Suprapubic skin (tissue), 4 donors: ENCODE measurements around the gene ZFHX3. TPM values are rescaled to one million over a fixed set of nuclear protein-coding genes. Genes with fewer than 3 reads are reported as not detected.

Experiments used
- DNase-seq, 2 donors: peaks; one replicate each; pipeline ENCODE4 v3.0.0-alpha.2; 2019; ENCODE audit warnings: low spot score in 2 of 2
- H3K27ac ChIP-seq: fragments of 200-600 bp; sonication (generic); one replicate; pipeline ENCODE4 v1.5.1; 2019
- H3K27me3 ChIP-seq: fragments of 200-600 bp; sonication (generic); one replicate; pipeline ENCODE4 v1.5.1; 2019
- H3K36me3 ChIP-seq: fragments of 200-600 bp; sonication (generic); one replicate; pipeline ENCODE4 v1.5.1; 2019
- H3K4me1 ChIP-seq: fragments of 200-600 bp; sonication (generic); one replicate; pipeline ENCODE4 v1.5.1; 2019
- H3K4me3 ChIP-seq: fragments of 200-600 bp; sonication (generic); one replicate; pipeline ENCODE4 v1.5.1; 2019; ENCODE audit warnings: mild to moderate bottlenecking
- H3K9me3 ChIP-seq: fragments of 200-600 bp; sonication (generic); one replicate; pipeline ENCODE4 v1.5.1; 2019
- EP300 ChIP-seq: sonication (generic); formaldehyde crosslinking; IDR thresholded peaks from one replicate; pipeline ENCODE4 v1.6.1; 2017; ENCODE audit warnings: antibody characterized with exemption
- POLR2A ChIP-seq, 2 donors: fragments of 450-650 bp; IDR thresholded peaks; one replicate each; pipeline ENCODE4 v1.6.1; 2017; ENCODE audit warnings: antibody characterized with exemption in 2 of 2, mild to moderate bottlenecking in 2 of 2, moderate library complexity in 2 of 2
- POLR2AphosphoS5 ChIP-seq, 3 donors: sonication (generic); formaldehyde crosslinking; IDR thresholded peaks; one replicate each; pipeline ENCODE4 v1.6.1; 2017; ENCODE audit warnings: antibody characterized with exemption in 3 of 3
- WGBS: methylation state at CpG from one replicate; pipeline ENCODE4 v1.1.5; 2018; 5-methylcytosine and 5-hydroxymethylcytosine counted together
- total RNA-seq, 4 donors: library from RNA; depleted of rRNA; stranded (reverse); fragments of >200 nt; gene quantifications; one replicate each; pipeline ENCODE4 v1.1.0, GENCODE V29; 2016
- TF ChIP-seq, protein P1 (sequence below), 2 donors: fragments of 200-600 bp in 1 of 2; fragments of 450-650 bp in 1 of 2; sonication (generic) in 1 of 2; IDR thresholded peaks; one replicate each; pipeline ENCODE4 v1.5.1; 2016 to 2019; ENCODE audit warnings: antibody characterized with exemption in 2 of 2, mild to moderate bottlenecking in 1 of 2, moderate library complexity in 1 of 2

ZFHX3 gene
- total RNA-seq, 4 donors from 2014 or later: 10.4 to 16.1 (median 12.8) TPM

GRCh38 chr16:72841506-72841905 is 206.4 kb downstream of the ZFHX3 start:
- TF ChIP-seq POLR2A (IDR thresholded peaks at IDR 0.05) (no peak), POLR2AphosphoS5 (IDR thresholded peaks at IDR 0.05) (no peak), EP300 (no peak)
- 76% methylated on average over 3 of the region's 3 CpGs for WGBS
- DNase-seq: no peak
- Histone ChIP-seq H3K4me1 (no peaks in the 10 kb centered on the region), H3K36me3 (no peaks in the 10 kb centered on the region), H3K27me3 (no peaks in the 10 kb centered on the region), H3K9me3 (no peaks in the 10 kb centered on the region), H3K4me3 (no peak overlapping the region), H3K27ac (no peak overlapping the region)

GRCh38 chr16:72840631-72841381 is 207.1 kb downstream of the ZFHX3 start:
- Histone ChIP-seq H3K4me1 (no peaks in the 10 kb centered on the region), H3K27ac (no peak overlapping the region), H3K9me3 (no peaks in the 10 kb centered on the region), H3K36me3 (no peaks in the 10 kb centered on the region), H3K27me3 (no peaks in the 10 kb centered on the region), H3K4me3 (no peak overlapping the region)
- no peak for TF ChIP-seq EP300
- no peak for TF ChIP-seq POLR2A (IDR thresholded peaks at IDR 0.05)
- no peak for TF ChIP-seq POLR2AphosphoS5 (IDR thresholded peaks at IDR 0.05)
- TF ChIP-seq, protein P1, sequence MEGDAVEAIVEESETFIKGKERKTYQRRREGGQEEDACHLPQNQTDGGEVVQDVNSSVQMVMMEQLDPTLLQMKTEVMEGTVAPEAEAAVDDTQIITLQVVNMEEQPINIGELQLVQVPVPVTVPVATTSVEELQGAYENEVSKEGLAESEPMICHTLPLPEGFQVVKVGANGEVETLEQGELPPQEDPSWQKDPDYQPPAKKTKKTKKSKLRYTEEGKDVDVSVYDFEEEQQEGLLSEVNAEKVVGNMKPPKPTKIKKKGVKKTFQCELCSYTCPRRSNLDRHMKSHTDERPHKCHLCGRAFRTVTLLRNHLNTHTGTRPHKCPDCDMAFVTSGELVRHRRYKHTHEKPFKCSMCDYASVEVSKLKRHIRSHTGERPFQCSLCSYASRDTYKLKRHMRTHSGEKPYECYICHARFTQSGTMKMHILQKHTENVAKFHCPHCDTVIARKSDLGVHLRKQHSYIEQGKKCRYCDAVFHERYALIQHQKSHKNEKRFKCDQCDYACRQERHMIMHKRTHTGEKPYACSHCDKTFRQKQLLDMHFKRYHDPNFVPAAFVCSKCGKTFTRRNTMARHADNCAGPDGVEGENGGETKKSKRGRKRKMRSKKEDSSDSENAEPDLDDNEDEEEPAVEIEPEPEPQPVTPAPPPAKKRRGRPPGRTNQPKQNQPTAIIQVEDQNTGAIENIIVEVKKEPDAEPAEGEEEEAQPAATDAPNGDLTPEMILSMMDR (IDR thresholded peaks at IDR 0.05): no peak
- 70% methylated on average over 11 of the region's 11 CpGs for WGBS
- DNase-seq: no peak

DNA sequence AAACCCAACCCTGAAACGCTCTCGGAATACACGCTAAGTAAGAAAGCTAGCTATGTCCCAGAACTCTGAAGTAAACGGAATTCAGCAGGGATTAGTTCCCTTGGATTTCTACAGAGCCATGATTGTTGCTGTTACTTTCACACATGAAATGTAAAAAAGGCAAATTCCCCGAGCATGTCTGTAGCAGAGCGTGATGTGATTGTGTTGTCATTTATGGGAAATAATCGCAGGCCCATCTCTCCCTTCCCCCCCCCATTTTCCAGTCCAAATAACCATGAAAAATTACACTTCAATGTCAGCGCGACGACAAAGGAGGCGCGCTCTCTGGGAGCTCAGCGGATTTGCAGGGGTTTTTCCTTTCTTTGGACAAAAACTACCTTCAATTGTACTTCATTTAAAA is 209.0 kb downstream of the ZFHX3 start:
- Histone ChIP-seq H3K4me3 (no peak overlapping the region), H3K4me1 (no peaks in the 10 kb centered on the region), H3K27ac (no peak overlapping the region), H3K36me3 (no peaks in the 10 kb centered on the region), H3K9me3 (no peaks in the 10 kb centered on the region), H3K27me3 (no peaks in the 10 kb centered on the region)
- no peak for TF ChIP-seq POLR2A (IDR thresholded peaks at IDR 0.05)
- TF ChIP-seq, protein P1 (IDR thresholded peaks at IDR 0.05): no peak
- no peak for DNase-seq
- WGBS: 94% methylated on average over 13 of the region's 13 CpGs

- no peak for DNase-seq
- no peak overlapping the region for H3K27ac ChIP-seq
- no peaks in the 10 kb centered on the region for H3K4me1 ChIP-seq
- no peaks in the 10 kb centered on the region for H3K27me3 ChIP-seq
- H3K4me3 ChIP-seq: no peak overlapping the region
- H3K9me3 ChIP-seq: no peaks in the 10 kb centered on the region
- no peak for TF ChIP-seq POLR2AphosphoS5 (IDR thresholded peaks at IDR 0.05)
- TF ChIP-seq POLR2A (IDR thresholded peaks at IDR 0.05): no peak
- 92% methylated on average over 11 of the region's 11 CpGs for WGBS
- no peaks in the 10 kb centered on the region for H3K36me3 ChIP-seq
Measured at GRCh38 chr16:72838586-72838910, 209.4 kb downstream of the ZFHX3 start.

DNA sequence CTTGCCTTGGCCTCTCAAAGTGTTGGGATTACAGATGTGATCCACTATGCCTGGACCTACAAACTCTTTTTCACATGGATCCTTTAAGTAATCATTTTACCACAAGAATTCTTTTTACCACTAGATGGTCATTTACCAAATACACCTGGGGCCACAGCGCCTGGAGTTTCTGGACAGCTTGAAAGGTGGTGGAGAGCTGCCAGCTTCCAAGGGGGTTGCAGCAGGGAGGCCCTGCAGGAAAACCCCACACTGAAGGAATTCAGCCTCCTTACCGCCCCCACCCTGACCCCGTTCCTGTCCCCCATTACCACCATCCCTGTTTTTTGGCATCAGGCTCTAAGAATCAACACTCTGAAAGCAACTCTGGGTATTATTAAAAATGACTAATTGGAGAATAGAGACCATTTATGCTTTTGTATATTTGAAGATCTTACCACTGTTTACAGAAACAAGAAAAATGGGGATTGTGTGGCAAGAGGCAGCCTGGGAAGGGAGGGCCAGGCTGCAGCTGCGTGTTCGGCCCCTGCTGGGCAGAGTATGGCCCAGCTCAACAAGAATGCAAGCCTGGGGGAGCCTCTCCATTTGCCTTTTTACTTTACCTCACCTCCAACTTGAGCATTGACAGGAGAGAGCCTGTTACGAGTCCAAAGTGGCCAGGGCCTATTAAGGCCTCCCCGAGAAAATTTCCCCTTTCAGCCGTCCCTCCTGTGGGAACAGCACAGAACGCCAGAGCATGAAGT is 209.9 kb downstream of the ZFHX3 start:
- Histone ChIP-seq H3K4me3 (no peak overlapping the region), H3K27me3 (no peaks in the 10 kb centered on the region), H3K9me3 (no peaks in the 10 kb centered on the region), H3K27ac (no peak overlapping the region), H3K4me1 (peaks cover under 1% of the 10 kb centered on the region), H3K36me3 (no peaks in the 10 kb centered on the region)
- TF ChIP-seq POLR2AphosphoS5 (IDR thresholded peaks at IDR 0.05) (no peak), POLR2A (IDR thresholded peaks at IDR 0.05) (no peak), EP300 (no peak)
- TF ChIP-seq, protein P1 (IDR thresholded peaks at IDR 0.05): no peak
- no peak for DNase-seq
- WGBS: 94% methylated on average over 9 of the region's 9 CpGs

GRCh38 chr16:72836985-72837384 is 210.9 kb downstream of the ZFHX3 start:
- Histone ChIP-seq H3K4me3 (no peak overlapping the region), H3K9me3 (no peaks in the 10 kb centered on the region), H3K27ac (no peak overlapping the region), H3K4me1 (peaks cover 4% of the 10 kb centered on the region), H3K36me3 (no peaks in the 10 kb centered on the region), H3K27me3 (no peaks in the 10 kb centered on the region)
- DNase-seq: no peak
- 94% methylated on average over 8 of the region's 8 CpGs for WGBS
- TF ChIP-seq POLR2AphosphoS5 (IDR thresholded peaks at IDR 0.05) (no peak), POLR2A (IDR thresholded peaks at IDR 0.05) (no peak)
- TF ChIP-seq, protein P1 (IDR thresholded peaks at IDR 0.05): no peak
